GM06990 (cell line): ENCODE data around the gene HOXB9.
A peak's percentile ranks its signal among the peaks of the same experiment; 100 is the strongest.

Source experiments
- DNase-seq: peaks from one replicate; pipeline ENCODE4 v3.0.0-alpha.2; 2011; ENCODE audit not compliant: insufficient read length; ENCODE audit errors: extremely low read depth
- H3K27me3 ChIP-seq: replicated peaks from 2 replicates; pipeline ENCODE4 v1.6.0; 2011; ENCODE audit warnings: low read length; ENCODE audit not compliant: control insufficient read depth, insufficient read depth
- H3K36me3 ChIP-seq: 2 replicates; pipeline ENCODE4 v1.5.1; 2011; ENCODE audit warnings: low read length; ENCODE audit not compliant: control insufficient read depth, insufficient read depth
- H3K4me3 ChIP-seq: replicated peaks from 2 replicates; pipeline ENCODE4 v1.5.1; 2011; ENCODE audit warnings: low read depth, mild to moderate bottlenecking, control low read depth, low read length
- CTCF ChIP-seq: IDR thresholded peaks from 2 replicates; pipeline ENCODE4 v1.5.1; 2011; ENCODE audit warnings: low read length, control low read depth, mild to moderate bottlenecking, inconsistent platforms; ENCODE audit not compliant: insufficient read depth, poor library complexity, severe bottlenecking

HOXB9 gene

GRCh38 chr17:48588074-48588415 is 38.1 kb downstream of the HOXB9 start:
- Histone ChIP-seq H3K27me3 (no peaks in the 10 kb centered on the region), H3K4me3 (no peak overlapping the region), H3K36me3 (no peaks in the 10 kb centered on the region)
- no peak for DNase-seq
- TF ChIP-seq CTCF = no peak

GRCh38 chr17:48587276-48588073 is 38.7 kb downstream of the HOXB9 start:
- Histone ChIP-seq H3K36me3 (no peaks in the 10 kb centered on the region), H3K4me3 (no peak overlapping the region), H3K27me3 (no peaks in the 10 kb centered on the region)
- DNase-seq = no peak
- TF ChIP-seq CTCF = no peak

- no peaks in the 10 kb centered on the region for H3K36me3 ChIP-seq
- H3K27me3 ChIP-seq = no peaks in the 10 kb centered on the region
- H3K4me3 ChIP-seq = peak overlapping the region; percentile 65
- DNase-seq = no peak
- TF ChIP-seq CTCF = no peak
Observed at GRCh38 chr17:48586355-48587258, 39.6 kb downstream of the HOXB9 start.

- Histone ChIP-seq H3K27me3 (no peaks in the 10 kb centered on the region), H3K36me3 (no peaks in the 10 kb centered on the region), H3K4me3 (no peak overlapping the region)
- DNase-seq = no peak
- TF ChIP-seq CTCF = no peak
Observed at GRCh38 chr17:48584223-48584741, 41.9 kb downstream of the HOXB9 start.

- no peak for DNase-seq
- Histone ChIP-seq H3K4me3 (no peak overlapping the region), H3K27me3 (no peaks in the 10 kb centered on the region)
Observed at GRCh38 chr17:48583708-48584222, 42.4 kb downstream of the HOXB9 start.

More at GRCh38 chr17:48583708-48584222, 42.4 kb downstream of the HOXB9 start:
- TF ChIP-seq CTCF = no peak
- H3K36me3 ChIP-seq = no peaks in the 10 kb centered on the region
